OCI-LY1 (cell line): ENCODE results near the gene CAVIN1.

Experiments
- H2AFZ ChIP-seq: fragments of 200-600 bp; sonication (generic), shearing (Covaris generic); 2 replicates; pipeline ENCODE4 v1.6.0; 2014; ENCODE audit warnings: antibody characterized with exemption, mild to moderate bottlenecking, low read length
- H3F3A ChIP-seq: fragments of 200-600 bp; sonication (generic), shearing (Covaris generic); 2 replicates; pipeline ENCODE4 v1.6.0; 2014; ENCODE audit warnings: mild to moderate bottlenecking, antibody characterized with exemption, low read length, moderate library complexity; ENCODE audit not compliant: insufficient read depth
- H3K27ac ChIP-seq: fragments of 200-600 bp; sonication (generic); 2 replicates; pipeline ENCODE4 v1.5.1; 2014; ENCODE audit warnings: low read length, mixed run types, mild to moderate bottlenecking, low read depth; ENCODE audit not compliant: poor library complexity, severe bottlenecking
- H3K27me3 ChIP-seq: fragments of 200-600 bp; sonication (generic); 2 replicates; pipeline ENCODE4 v1.6.0; 2014; ENCODE audit warnings: antibody characterized with exemption, mild to moderate bottlenecking, low read length, moderate library complexity; ENCODE audit not compliant: insufficient read depth
- H3K36me3 ChIP-seq: fragments of 200-600 bp; sonication (generic); 2 replicates; pipeline ENCODE4 v1.6.1; 2014; ENCODE audit warnings: mild to moderate bottlenecking, antibody characterized with exemption, low read length, moderate library complexity, mixed read lengths; ENCODE audit not compliant: insufficient read depth
- H3K4me1 ChIP-seq: fragments of 200-600 bp; sonication (generic); 2 replicates; pipeline ENCODE4 v1.5.1; 2014; ENCODE audit warnings: mild to moderate bottlenecking, low read length, moderate library complexity; ENCODE audit not compliant: insufficient read depth, severe bottlenecking
- H3K4me2 ChIP-seq: fragments of 200-600 bp; sonication (generic), shearing (Covaris generic); 2 replicates; pipeline ENCODE4 v1.6.1; 2014; ENCODE audit warnings: low read length
- H3K4me3 ChIP-seq: fragments of 200-600 bp; sonication (generic); 2 replicates; pipeline ENCODE4 v1.5.1; 2014; ENCODE audit warnings: low read length, low read depth, mild to moderate bottlenecking, mixed read lengths; ENCODE audit not compliant: poor library complexity, severe bottlenecking
- H3K79me2 ChIP-seq: fragments of 200-600 bp; shearing (Covaris generic); 2 replicates; pipeline ENCODE4 v1.6.1; 2016; ENCODE audit warnings: mixed run types, low read length, mixed read lengths; ENCODE audit not compliant: insufficient read depth
- H3K9ac ChIP-seq: fragments of 200-600 bp; sonication (generic), shearing (Covaris generic); 2 replicates; pipeline ENCODE4 v1.6.1; 2014; ENCODE audit warnings: mild to moderate bottlenecking, low read length, mixed read lengths
- H3K9me2 ChIP-seq: fragments of 200-600 bp; sonication (generic), shearing (Covaris generic); 2 replicates; pipeline ENCODE4 v1.6.1; 2014; ENCODE audit warnings: low read depth, mild to moderate bottlenecking, low read length, mixed read lengths
- H3K9me3 ChIP-seq: fragments of 200-600 bp; shearing (Covaris generic); 2 replicates; pipeline ENCODE4 v1.6.1; 2014; ENCODE audit warnings: low read length, mixed read lengths
- H4K20me1 ChIP-seq: fragments of 200-600 bp; sonication (generic), shearing (Covaris generic); 2 replicates; pipeline ENCODE4 v1.6.0; 2016; ENCODE audit warnings: mild to moderate bottlenecking, low read length; ENCODE audit not compliant: insufficient read depth
- CTCF ChIP-seq: fragments of 200-600 bp; sonication (generic), shearing (Covaris generic); IDR thresholded peaks from 2 replicates; pipeline ENCODE4 v1.5.1; 2017; ENCODE audit warnings: mild to moderate bottlenecking, antibody characterized with exemption, low read length, moderate library complexity, mixed read lengths
- EZH2 ChIP-seq: fragments of 200-600 bp; sonication (generic), shearing (Covaris generic); IDR thresholded peaks from 2 replicates; pipeline ENCODE4 v1.8.0; 2017; ENCODE audit warnings: borderline replicate concordance, mixed run types, mild to moderate bottlenecking, antibody characterized with exemption, low read length, moderate library complexity, mixed read lengths

Gene CAVIN1

GRCh38 chr17:42411361-42411760 is 11.7 kb downstream of the CAVIN1 start:
- Histone ChIP-seq H3F3A (no peaks in the 10 kb centered on the region), H3K36me3 (no peaks in the 10 kb centered on the region), H3K9me2 (no peaks in the 10 kb centered on the region), H3K4me2 (no peak overlapping the region), H3K9ac (no peak overlapping the region), H3K9me3 (no peaks in the 10 kb centered on the region), H3K4me3 (no peak overlapping the region), H3K4me1 (peaks cover 12% of the 10 kb centered on the region), H3K27ac (no peak overlapping the region), H3K79me2 (no peaks in the 10 kb centered on the region), H4K20me1 (no peaks in the 10 kb centered on the region), H2AFZ (no peak overlapping the region), H3K27me3 (no peaks in the 10 kb centered on the region; the same call in 1 of the 2 replicates)
- TF ChIP-seq EZH2 = no peak
- no peak for TF ChIP-seq CTCF

- Histone ChIP-seq H3K9me2 (no peaks in the 10 kb centered on the region), H3K4me3 (no peak overlapping the region), H3K27ac (no peak overlapping the region), H2AFZ (no peak overlapping the region), H3K9ac (no peak overlapping the region), H4K20me1 (no peaks in the 10 kb centered on the region), H3K36me3 (no peaks in the 10 kb centered on the region), H3K9me3 (no peaks in the 10 kb centered on the region), H3K4me2 (no peak overlapping the region), H3K4me1 (peaks cover 10% of the 10 kb centered on the region), H3K79me2 (no peaks in the 10 kb centered on the region), H3K27me3 (no peaks in the 10 kb centered on the region; the same call in 1 of the 2 replicates), H3F3A (no peaks in the 10 kb centered on the region)
- no peak for TF ChIP-seq EZH2
- no peak for TF ChIP-seq CTCF
Observed at GRCh38 chr17:42410319-42410685, 12.8 kb downstream of the CAVIN1 start.

- Histone ChIP-seq H3K27me3 (no peaks in the 10 kb centered on the region; the same call in 1 of the 2 replicates), H2AFZ (no peak overlapping the region), H3K27ac (no peak overlapping the region), H3K36me3 (no peaks in the 10 kb centered on the region), H3K4me2 (no peak overlapping the region), H3K79me2 (no peaks in the 10 kb centered on the region), H3K9me2 (no peaks in the 10 kb centered on the region), H3K9me3 (no peaks in the 10 kb centered on the region), H3K4me1 (peaks cover 4% of the 10 kb centered on the region), H3K4me3 (no peak overlapping the region), H3K9ac (no peak overlapping the region), H4K20me1 (no peaks in the 10 kb centered on the region), H3F3A (no peaks in the 10 kb centered on the region)
- TF ChIP-seq EZH2 (no peak), CTCF (no peak)
Observed at GRCh38 chr17:42409523-42410318, 13.3 kb downstream of the CAVIN1 start.
